Measurements from ENCODE around the gene NSL1.
"Not testable (repeated sequence)": the region's sequence is repeated elsewhere in the genome, so short reads cannot be mapped to it uniquely, and the experiment has no call there.

Gene NSL1

DNA sequence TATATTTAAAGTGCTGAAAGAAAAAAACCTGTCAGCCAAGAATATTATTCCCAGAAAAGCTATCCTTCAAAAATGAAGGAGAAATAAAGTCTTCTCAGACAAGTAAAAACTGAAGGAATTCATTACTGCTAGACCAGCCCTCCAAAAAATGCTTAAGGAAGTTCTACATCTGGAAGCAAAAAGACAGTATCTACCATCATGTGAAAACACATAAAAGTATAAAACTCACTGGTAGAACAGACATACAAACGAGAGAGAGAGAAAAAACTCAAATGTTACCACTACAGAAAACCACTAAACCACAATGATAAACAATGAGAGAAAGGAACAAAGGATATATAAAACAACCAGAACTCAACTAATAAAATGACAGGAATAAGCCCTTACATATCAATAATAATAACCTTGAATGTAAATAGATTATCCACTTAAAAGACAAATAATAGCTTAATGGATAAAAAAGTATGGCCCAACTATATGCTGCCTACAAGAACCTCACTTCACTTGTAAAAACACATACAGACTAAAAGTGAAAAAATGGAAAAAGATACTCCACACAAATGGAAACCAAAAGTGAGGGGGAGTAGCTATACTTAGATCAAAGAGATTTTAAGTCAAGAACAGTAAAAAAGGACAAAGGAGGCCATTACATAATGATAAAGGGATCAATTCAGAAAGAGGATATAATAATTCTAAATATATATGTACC, 22.0 kb downstream of the NSL1 start:
- Histone ChIP-seq H3K4me3 (ENCODE audit: low read depth in 1 of 2, low read length in 2 of 2) (no peak overlapping the region), H3K27me3 (ENCODE audit: control insufficient read depth in 1 of 2, insufficient read depth in 2 of 2, low read length in 2 of 2) (no peaks in the 10 kb centered on the region), H3K9ac (ENCODE audit: low read depth in 1 of 2, low read length in 2 of 2) (no peak overlapping the region), H3K27ac (ENCODE audit: low read depth, low read length) (no peak overlapping the region), H3K36me3 (ENCODE audit: control insufficient read depth in 1 of 2, insufficient read depth in 2 of 2, low read length in 2 of 2) (peaks cover 0 to 4% of the 10 kb centered on the region in 2 donors), H3K9me3 (ENCODE audit: control insufficient read depth in 1 of 2, low read length in 2 of 2) (peaks cover 2 to 10% of the 10 kb centered on the region in 2 donors), H3K4me1 (ENCODE audit: control insufficient read depth in 1 of 2, insufficient read depth in 2 of 2, low read length in 2 of 2) (no peaks in the 10 kb centered on the region)

DNA sequence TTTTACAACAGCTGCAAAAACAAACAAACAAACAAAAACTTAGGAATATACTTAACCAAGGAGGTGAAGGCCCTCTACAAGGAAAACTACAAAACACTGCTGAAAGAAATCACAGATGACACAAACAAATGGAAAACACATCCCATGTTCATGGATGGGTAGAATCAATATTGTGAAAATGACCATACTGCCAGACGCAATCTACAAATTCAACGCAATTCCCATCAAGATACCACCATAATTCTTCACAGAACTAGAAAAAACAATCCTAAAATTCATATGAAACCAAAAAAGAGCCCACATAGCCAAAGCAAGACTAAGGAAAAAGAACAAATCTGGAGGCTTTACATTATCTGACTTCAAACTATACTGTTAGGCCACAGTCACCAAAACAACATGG, 24.8 kb downstream of the NSL1 start:
- not testable (repeated sequence) for H3K27me3 ChIP-seq (ENCODE audit: control insufficient read depth in 1 of 2, insufficient read depth in 2 of 2, low read length in 2 of 2); H3K4me1 ChIP-seq (ENCODE audit: control insufficient read depth in 1 of 2, insufficient read depth in 2 of 2, low read length in 2 of 2); H3K4me3 ChIP-seq (ENCODE audit: low read depth in 1 of 2, low read length in 2 of 2); H3K27ac ChIP-seq (ENCODE audit: low read depth, low read length); H3K9ac ChIP-seq (ENCODE audit: low read depth in 1 of 2, low read length in 2 of 2); H3K36me3 ChIP-seq (ENCODE audit: control insufficient read depth in 1 of 2, insufficient read depth in 2 of 2, low read length in 2 of 2)
- H3K9me3 ChIP-seq (ENCODE audit: control insufficient read depth in 1 of 2, low read length in 2 of 2): peaks cover 2 to 10% of the 10 kb centered on the region in 2 donors

DNA sequence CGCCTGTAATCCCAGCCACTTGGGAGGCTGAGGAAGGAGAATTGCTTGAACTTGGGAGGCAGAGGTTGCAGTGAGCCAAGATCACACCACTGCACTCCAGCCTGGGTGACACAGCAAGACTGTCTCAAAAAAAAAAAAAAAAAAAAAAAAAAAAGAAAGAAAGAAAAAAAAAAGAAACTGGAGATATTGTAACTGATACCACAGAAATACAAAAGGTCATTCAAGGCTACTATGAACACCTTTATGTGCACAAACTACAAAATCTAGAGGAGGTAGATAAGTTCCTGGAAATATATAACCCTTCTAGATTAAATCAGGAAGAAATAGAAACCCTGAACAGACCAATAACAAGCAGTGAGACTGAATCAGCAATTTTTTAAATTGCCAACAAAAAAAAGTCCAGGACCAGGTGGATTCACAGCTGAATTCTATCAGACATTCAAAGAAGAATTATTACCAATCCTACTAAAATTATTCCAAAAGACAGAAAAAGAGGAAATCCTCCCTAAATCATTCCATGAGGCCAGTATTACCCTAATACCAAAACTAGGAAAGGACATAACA, 26.8 kb downstream of the NSL1 start:
- H3K4me1 ChIP-seq (ENCODE audit: control insufficient read depth in 1 of 2, insufficient read depth in 2 of 2, low read length in 2 of 2); H3K4me3 ChIP-seq (ENCODE audit: low read depth in 1 of 2, low read length in 2 of 2); H3K27me3 ChIP-seq (ENCODE audit: control insufficient read depth in 1 of 2, insufficient read depth in 2 of 2, low read length in 2 of 2); H3K36me3 ChIP-seq (ENCODE audit: control insufficient read depth in 1 of 2, insufficient read depth in 2 of 2, low read length in 2 of 2); H3K9ac ChIP-seq (ENCODE audit: low read depth in 1 of 2, low read length in 2 of 2); H3K27ac ChIP-seq (ENCODE audit: low read depth, low read length): not testable (repeated sequence)
- peaks cover under 1 to 10% of the 10 kb centered on the region in 2 donors for H3K9me3 ChIP-seq (ENCODE audit: control insufficient read depth in 1 of 2, low read length in 2 of 2)

DNA sequence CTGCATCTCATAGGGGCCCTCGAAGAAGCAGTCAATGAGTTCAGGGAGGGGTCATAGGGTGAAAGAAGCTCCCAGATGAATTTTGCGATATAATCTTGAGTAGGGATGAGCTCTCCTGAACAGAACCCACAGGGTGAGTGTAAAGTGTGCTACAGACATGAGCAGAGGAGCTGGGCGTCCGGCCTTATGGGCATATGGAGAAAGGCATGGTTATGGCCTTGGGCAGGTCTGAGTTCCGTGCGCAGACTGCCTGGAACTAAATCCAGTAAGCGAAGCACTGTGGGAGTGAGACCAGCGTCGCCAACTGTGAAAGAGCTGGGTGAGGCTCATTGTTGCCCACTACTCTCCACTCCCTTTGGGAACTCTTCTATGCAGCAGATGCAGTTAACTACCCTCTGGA, 28.7 kb downstream of the NSL1 start:
- H3K27me3 ChIP-seq (ENCODE audit: control insufficient read depth in 1 of 2, insufficient read depth in 2 of 2, low read length in 2 of 2): no peaks in the 10 kb centered on the region

GRCh38 chr1:212762234-212762633, 29.3 kb downstream of the NSL1 start:
- H3K4me3 ChIP-seq (ENCODE audit: low read depth in 1 of 2, low read length in 2 of 2): no peak overlapping the region
- H3K27ac ChIP-seq (ENCODE audit: low read depth, low read length): no peak overlapping the region
- H3K9me3 ChIP-seq (ENCODE audit: control insufficient read depth in 1 of 2, low read length in 2 of 2): no peaks in the 10 kb centered on the region
- H3K27me3 ChIP-seq (ENCODE audit: control insufficient read depth in 1 of 2, insufficient read depth in 2 of 2, low read length in 2 of 2): no peaks in the 10 kb centered on the region
- H3K9ac ChIP-seq (ENCODE audit: low read depth in 1 of 2, low read length in 2 of 2): no peak overlapping the region
- H3K4me1 ChIP-seq (ENCODE audit: control insufficient read depth in 1 of 2, insufficient read depth in 2 of 2, low read length in 2 of 2): no peaks in the 10 kb centered on the region
- H3K36me3 ChIP-seq (ENCODE audit: control insufficient read depth in 1 of 2, insufficient read depth in 2 of 2, low read length in 2 of 2): peaks cover 0 to 4% of the 10 kb centered on the region in 2 donors

More for the DNA sequence above, 28.7 kb downstream of the NSL1 start:
- Histone ChIP-seq H3K27ac (ENCODE audit: low read depth, low read length) (no peak overlapping the region), H3K36me3 (ENCODE audit: control insufficient read depth in 1 of 2, insufficient read depth in 2 of 2, low read length in 2 of 2) (peaks cover 0 to 4% of the 10 kb centered on the region in 2 donors), H3K9ac (ENCODE audit: low read depth in 1 of 2, low read length in 2 of 2) (no peak overlapping the region), H3K4me3 (ENCODE audit: low read depth in 1 of 2, low read length in 2 of 2) (no peak overlapping the region), H3K4me1 (ENCODE audit: control insufficient read depth in 1 of 2, insufficient read depth in 2 of 2, low read length in 2 of 2) (no peaks in the 10 kb centered on the region), H3K9me3 (ENCODE audit: control insufficient read depth in 1 of 2, low read length in 2 of 2) (no peaks in the 10 kb centered on the region)

GRCh38 chr1:212760126-212760823, 31.3 kb downstream of the NSL1 start:
- Histone ChIP-seq H3K27ac (ENCODE audit: low read depth, low read length) (no peak overlapping the region), H3K9ac (ENCODE audit: low read depth in 1 of 2, low read length in 2 of 2) (no peak overlapping the region), H3K27me3 (ENCODE audit: control insufficient read depth in 1 of 2, insufficient read depth in 2 of 2, low read length in 2 of 2) (no peaks in the 10 kb centered on the region), H3K9me3 (ENCODE audit: control insufficient read depth in 1 of 2, low read length in 2 of 2) (no peaks in the 10 kb centered on the region), H3K4me3 (ENCODE audit: low read depth in 1 of 2, low read length in 2 of 2) (no peak overlapping the region), H3K4me1 (ENCODE audit: control insufficient read depth in 1 of 2, insufficient read depth in 2 of 2, low read length in 2 of 2) (no peaks in the 10 kb centered on the region), H3K36me3 (ENCODE audit: control insufficient read depth in 1 of 2, insufficient read depth in 2 of 2, low read length in 2 of 2) (peaks cover 0 to 4% of the 10 kb centered on the region in 2 donors)

DNA sequence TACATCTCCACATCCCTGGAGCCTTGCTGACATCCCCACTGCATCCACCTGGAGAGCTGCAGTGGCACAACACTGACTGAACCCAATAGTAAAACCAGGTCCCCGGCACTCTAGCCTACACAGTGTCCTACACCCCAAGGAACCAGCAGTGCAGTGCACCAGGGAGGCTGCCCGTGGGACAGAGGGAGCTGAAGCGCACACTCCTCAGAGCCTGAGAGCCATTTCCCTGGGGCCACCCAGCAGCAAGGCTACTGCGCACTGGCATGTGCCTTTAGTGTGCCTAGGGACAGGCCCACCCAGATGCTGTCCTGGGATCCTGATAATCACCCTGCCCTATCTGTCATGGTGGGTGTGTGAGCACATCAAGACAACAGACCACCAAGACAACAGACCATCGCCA, 31.9 kb downstream of the NSL1 start:
- no peaks in the 10 kb centered on the region for H3K4me1 ChIP-seq (ENCODE audit: control insufficient read depth in 1 of 2, insufficient read depth in 2 of 2, low read length in 2 of 2)
- no peak overlapping the region for H3K4me3 ChIP-seq (ENCODE audit: low read depth in 1 of 2, low read length in 2 of 2)
- H3K9me3 ChIP-seq (ENCODE audit: control insufficient read depth in 1 of 2, low read length in 2 of 2): no peaks in the 10 kb centered on the region
- H3K36me3 ChIP-seq (ENCODE audit: control insufficient read depth in 1 of 2, insufficient read depth in 2 of 2, low read length in 2 of 2): peaks cover 0 to 4% of the 10 kb centered on the region in 2 donors
- no peaks in the 10 kb centered on the region for H3K27me3 ChIP-seq (ENCODE audit: control insufficient read depth in 1 of 2, insufficient read depth in 2 of 2, low read length in 2 of 2)
- H3K27ac ChIP-seq (ENCODE audit: low read depth, low read length): no peak overlapping the region
- H3K9ac ChIP-seq (ENCODE audit: low read depth in 1 of 2, low read length in 2 of 2): no peak overlapping the region

- Histone ChIP-seq H3K4me1 (ENCODE audit: control insufficient read depth in 1 of 2, insufficient read depth in 2 of 2, low read length in 2 of 2) (peaks cover 10% of the 10 kb centered on the region in 2 donors), H3K27ac (ENCODE audit: low read depth, low read length) (no peak overlapping the region), H3K27me3 (ENCODE audit: control insufficient read depth in 1 of 2, insufficient read depth in 2 of 2, low read length in 2 of 2) (no peaks in the 10 kb centered on the region), H3K36me3 (ENCODE audit: control insufficient read depth in 1 of 2, insufficient read depth in 2 of 2, low read length in 2 of 2) (no peaks in the 10 kb centered on the region), H3K9ac (ENCODE audit: low read depth in 1 of 2, low read length in 2 of 2) (no peak overlapping the region), H3K4me3 (ENCODE audit: low read depth in 1 of 2, low read length in 2 of 2) (no peak overlapping the region), H3K9me3 (ENCODE audit: control insufficient read depth in 1 of 2, low read length in 2 of 2) (no peaks in the 10 kb centered on the region)
Measured at GRCh38 chr1:212754680-212755079, 36.9 kb downstream of the NSL1 start.

DNA sequence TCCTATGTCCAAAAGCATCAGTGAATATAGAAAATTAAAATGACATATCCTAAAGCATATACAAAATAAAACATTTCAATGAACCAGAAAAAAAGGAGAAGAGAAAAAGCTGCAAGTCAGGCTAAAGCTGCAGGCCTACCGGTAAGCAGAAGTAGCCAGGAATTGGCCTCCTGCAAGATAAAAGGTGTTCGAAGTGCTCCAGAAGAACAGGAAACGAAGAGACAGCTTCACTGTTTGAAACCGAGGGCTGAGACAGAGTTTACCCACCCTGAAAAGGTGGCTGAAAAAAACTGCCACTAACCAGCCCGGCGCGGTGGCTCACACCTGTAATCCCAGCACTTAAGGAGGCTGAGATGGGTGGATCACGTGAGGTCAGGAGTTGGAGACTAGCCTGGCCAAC, 37.4 kb downstream of the NSL1 start:
- Histone ChIP-seq H3K4me1 (ENCODE audit: control insufficient read depth in 1 of 2, insufficient read depth in 2 of 2, low read length in 2 of 2) (peaks cover 10 to 11% of the 10 kb centered on the region in 2 donors), H3K27ac (ENCODE audit: low read depth, low read length) (no peak overlapping the region), H3K9me3 (ENCODE audit: control insufficient read depth in 1 of 2, low read length in 2 of 2) (no peaks in the 10 kb centered on the region), H3K27me3 (ENCODE audit: control insufficient read depth in 1 of 2, insufficient read depth in 2 of 2, low read length in 2 of 2) (no peaks in the 10 kb centered on the region), H3K4me3 (ENCODE audit: low read depth in 1 of 2, low read length in 2 of 2) (no peak overlapping the region), H3K36me3 (ENCODE audit: control insufficient read depth in 1 of 2, insufficient read depth in 2 of 2, low read length in 2 of 2) (no peaks in the 10 kb centered on the region), H3K9ac (ENCODE audit: low read depth in 1 of 2, low read length in 2 of 2) (no peak overlapping the region)

DNA sequence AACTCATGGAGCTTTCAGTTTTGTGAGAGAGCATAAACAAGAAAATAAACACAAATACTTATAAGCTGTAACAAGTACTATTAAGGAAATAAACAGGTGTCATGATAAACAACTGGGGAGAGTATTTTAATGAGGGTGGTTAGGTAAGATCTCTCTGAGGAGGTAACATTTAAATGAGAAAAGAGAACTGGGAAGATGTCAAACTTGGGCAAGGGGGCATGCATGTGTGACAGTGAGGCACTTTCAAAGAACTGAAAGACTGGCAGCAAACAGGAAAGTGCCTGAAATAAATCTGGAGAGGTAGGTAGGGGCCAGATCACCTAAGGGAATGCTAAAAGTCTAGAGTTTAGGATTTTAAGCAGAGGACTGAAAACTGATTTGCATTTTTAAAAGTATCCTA, 37.8 kb downstream of the NSL1 start:
- H3K9me3 ChIP-seq (ENCODE audit: control insufficient read depth in 1 of 2, low read length in 2 of 2): no peaks in the 10 kb centered on the region
- peaks cover 10 to 11% of the 10 kb centered on the region in 2 donors for H3K4me1 ChIP-seq (ENCODE audit: control insufficient read depth in 1 of 2, insufficient read depth in 2 of 2, low read length in 2 of 2)
- H3K36me3 ChIP-seq (ENCODE audit: control insufficient read depth in 1 of 2, insufficient read depth in 2 of 2, low read length in 2 of 2): no peaks in the 10 kb centered on the region
- no peak overlapping the region for H3K4me3 ChIP-seq (ENCODE audit: low read depth in 1 of 2, low read length in 2 of 2)
- H3K27ac ChIP-seq (ENCODE audit: low read depth, low read length): no peak overlapping the region
- H3K27me3 ChIP-seq (ENCODE audit: control insufficient read depth in 1 of 2, insufficient read depth in 2 of 2, low read length in 2 of 2): no peaks in the 10 kb centered on the region
- no peak overlapping the region for H3K9ac ChIP-seq (ENCODE audit: low read depth in 1 of 2, low read length in 2 of 2)

Data from duodenal mucosa (tissue), 2 donors.